C4-2B (cell line): ENCODE results near the gene TNNI3K.

Source experiments
- H3K27ac ChIP-seq: fragments of 450-650 bp; 2 replicates; pipeline ENCODE4 v1.5.1; 2017
- CTCF ChIP-seq: fragments of 450-650 bp; conservative IDR thresholded peaks from 2 replicates; pipeline ENCODE4 v1.5.1; 2017; ENCODE audit warnings: mild to moderate bottlenecking
- ZFX ChIP-seq: fragments of 450-650 bp; IDR thresholded peaks from 2 replicates; pipeline ENCODE4 v1.6.1; 2017

Gene TNNI3K

GRCh38 chr1:74457253-74457652 lies 222.1 kb downstream of the TNNI3K start:
- no peak for TF ChIP-seq CTCF
- TF ChIP-seq ZFX = no peak
- H3K27ac ChIP-seq = no peak overlapping the region

- TF ChIP-seq CTCF = no peak
- TF ChIP-seq ZFX = no peak
- H3K27ac ChIP-seq = no peak overlapping the region
Measured at GRCh38 chr1:74463333-74463988, 228.3 kb downstream of the TNNI3K start.

- no peak for TF ChIP-seq ZFX
- TF ChIP-seq CTCF = no peak
- H3K27ac ChIP-seq = no peak overlapping the region
Measured at GRCh38 chr1:74464037-74464436, 228.8 kb downstream of the TNNI3K start.

- TF ChIP-seq CTCF = no peak
- TF ChIP-seq ZFX = no peak
- no peak overlapping the region for H3K27ac ChIP-seq
Measured at GRCh38 chr1:74465193-74465681, 230.1 kb downstream of the TNNI3K start.

DNA sequence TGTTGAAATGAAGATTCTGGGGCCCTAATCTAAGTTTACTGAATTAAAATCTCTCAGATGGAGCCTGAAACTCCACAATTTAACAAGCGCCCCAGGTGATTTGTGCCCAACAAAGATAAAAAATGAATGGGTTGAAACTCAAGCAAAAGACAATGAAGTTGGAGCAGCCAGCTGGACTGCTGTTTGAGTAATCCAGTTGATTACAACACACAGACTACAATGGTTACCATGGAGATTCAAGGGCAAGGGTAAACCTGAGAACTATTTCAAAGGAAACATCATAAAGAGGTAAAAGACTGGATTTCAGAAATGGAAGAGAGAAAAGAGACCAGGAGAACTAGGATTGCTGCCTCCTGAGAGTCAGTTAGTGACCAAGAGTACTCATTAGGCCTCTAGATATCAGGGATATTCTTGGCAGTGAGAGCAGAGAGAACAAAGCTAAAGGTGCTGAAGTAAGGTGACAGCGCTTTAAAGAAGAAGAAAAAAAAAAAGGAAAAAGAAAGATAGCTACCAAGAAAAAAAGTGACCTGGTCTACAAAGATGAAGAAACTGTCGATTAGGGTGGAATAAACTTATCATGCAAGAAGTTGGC lies 232.7 kb downstream of the TNNI3K start:
- TF ChIP-seq CTCF (no peak), ZFX (no peak)
- no peak overlapping the region for H3K27ac ChIP-seq

- peak; percentile 81 for TF ChIP-seq CTCF
- no peak for TF ChIP-seq ZFX
- H3K27ac ChIP-seq = no peak overlapping the region
Measured at GRCh38 chr1:74468982-74469603, 233.9 kb downstream of the TNNI3K start.

- TF ChIP-seq ZFX = no peak
- no peak for TF ChIP-seq CTCF
Measured at GRCh38 chr1:74470251-74470650, 235.1 kb downstream of the TNNI3K start.

More at GRCh38 chr1:74470251-74470650, 235.1 kb downstream of the TNNI3K start:
- no peak overlapping the region for H3K27ac ChIP-seq
